Measurements from ENCODE around the gene ADI1.

DNA sequence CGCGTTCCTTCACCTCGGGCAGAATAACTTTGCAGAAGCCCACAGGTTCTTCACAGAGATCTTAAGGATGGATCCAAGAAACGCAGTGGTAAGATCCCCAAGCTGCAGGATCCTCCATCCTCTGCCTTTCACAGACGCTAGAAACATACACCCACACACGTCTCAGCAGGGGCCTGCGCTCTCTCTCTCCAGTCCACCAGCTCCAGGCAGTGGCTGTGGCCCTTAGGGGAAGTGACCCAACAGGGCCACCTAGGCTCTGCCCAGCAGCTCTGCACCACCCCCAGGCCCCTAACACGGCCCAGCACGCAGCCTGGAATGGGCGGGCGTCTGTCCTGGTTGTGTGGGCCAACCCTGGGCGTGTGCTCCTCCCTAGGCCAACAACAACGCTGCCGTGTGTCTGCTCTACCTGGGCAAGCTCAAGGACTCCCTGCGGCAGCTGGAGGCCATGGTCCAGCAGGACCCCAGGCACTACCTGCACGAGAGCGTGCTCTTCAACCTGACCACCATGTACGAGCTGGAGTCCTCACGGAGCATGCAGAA lies 40.4 kb downstream of the ADI1 start:
- no peak for TF ChIP-seq CTCF (conservative IDR thresholded peaks at IDR 0.05; ENCODE audit: low read length)
- TF ChIP-seq EZH2phosphoT487 (IDR thresholded peaks at IDR 0.05; ENCODE audit: borderline replicate concordance, low read depth, low read length) = no peak
